ENCODE data around the gene ZNF385B. TPM values are rescaled to one million over a fixed set of nuclear protein-coding genes. Genes with fewer than 3 reads are reported as not detected.

The ZNF385B gene
- total RNA-seq, 2 donors from 2014 or later = 5.3 to 18.1 TPM

DNA sequence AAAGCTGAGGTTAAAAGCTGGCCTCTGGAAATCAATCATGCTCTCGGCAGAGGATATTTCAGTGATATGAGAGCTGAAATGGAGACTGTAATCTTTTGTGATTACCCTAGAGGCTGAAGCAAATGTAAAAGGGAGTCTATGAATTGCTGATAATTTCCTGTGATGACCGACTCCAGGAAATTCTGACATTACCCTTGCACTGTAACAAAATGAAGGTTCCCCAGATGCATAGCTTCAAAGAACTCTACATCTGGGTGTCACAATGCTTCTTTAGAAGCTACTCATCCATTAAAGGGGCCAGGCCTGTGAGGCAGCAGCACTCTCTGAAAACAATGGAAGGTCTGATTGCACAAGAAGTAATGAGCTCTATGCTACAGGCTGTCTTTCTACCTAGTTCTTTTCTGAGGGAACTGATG, 328.5 kb downstream of the ZNF385B start:
- no peak overlapping the region for H3K9ac ChIP-seq (ENCODE audit: extremely low read depth, low read length, poor library complexity, severe bottlenecking)
- no peaks in the 10 kb centered on the region for H3K9me3 ChIP-seq (ENCODE audit: control insufficient read depth, low read length)
- H3K4me3 Mint-ChIP-seq = no peak overlapping the region
- peaks cover 3% of the 10 kb centered on the region for H3K36me3 Mint-ChIP-seq (ENCODE audit: low read depth)
- H3K4me1 Mint-ChIP-seq = peaks cover 15% of the 10 kb centered on the region
- H3K36me3 ChIP-seq (ENCODE audit: control insufficient read depth, insufficient read depth, low read length) = no peaks in the 10 kb centered on the region
- H3K4me1 ChIP-seq (ENCODE audit: control insufficient read depth, insufficient read depth, low read length) = no peaks in the 10 kb centered on the region
- DNase-seq = no peak
- no peak overlapping the region for H3K4me3 ChIP-seq (ENCODE audit: low read length)
- TF ChIP-seq, protein P1, sequence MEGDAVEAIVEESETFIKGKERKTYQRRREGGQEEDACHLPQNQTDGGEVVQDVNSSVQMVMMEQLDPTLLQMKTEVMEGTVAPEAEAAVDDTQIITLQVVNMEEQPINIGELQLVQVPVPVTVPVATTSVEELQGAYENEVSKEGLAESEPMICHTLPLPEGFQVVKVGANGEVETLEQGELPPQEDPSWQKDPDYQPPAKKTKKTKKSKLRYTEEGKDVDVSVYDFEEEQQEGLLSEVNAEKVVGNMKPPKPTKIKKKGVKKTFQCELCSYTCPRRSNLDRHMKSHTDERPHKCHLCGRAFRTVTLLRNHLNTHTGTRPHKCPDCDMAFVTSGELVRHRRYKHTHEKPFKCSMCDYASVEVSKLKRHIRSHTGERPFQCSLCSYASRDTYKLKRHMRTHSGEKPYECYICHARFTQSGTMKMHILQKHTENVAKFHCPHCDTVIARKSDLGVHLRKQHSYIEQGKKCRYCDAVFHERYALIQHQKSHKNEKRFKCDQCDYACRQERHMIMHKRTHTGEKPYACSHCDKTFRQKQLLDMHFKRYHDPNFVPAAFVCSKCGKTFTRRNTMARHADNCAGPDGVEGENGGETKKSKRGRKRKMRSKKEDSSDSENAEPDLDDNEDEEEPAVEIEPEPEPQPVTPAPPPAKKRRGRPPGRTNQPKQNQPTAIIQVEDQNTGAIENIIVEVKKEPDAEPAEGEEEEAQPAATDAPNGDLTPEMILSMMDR (conservative IDR thresholded peaks at IDR 0.05) = no peak
- no peaks in the 10 kb centered on the region for H3K27me3 ChIP-seq (ENCODE audit: control insufficient read depth, insufficient read depth, low read length, poor library complexity, severe bottlenecking)
- peaks cover 6% of the 10 kb centered on the region for H3K9me3 Mint-ChIP-seq
- 83 to 93% methylated on average over 1 to 2 of the region's 2 CpGs for WGBS, 2 experiments (ENCODE audit: insufficient coverage in 1 of 2, insufficient read length in 1 of 2)
- no peak overlapping the region for H3K27ac Mint-ChIP-seq
- H3K27me3 Mint-ChIP-seq (ENCODE audit: insufficient read depth) = no peaks in the 10 kb centered on the region
- H3K27ac ChIP-seq (ENCODE audit: low read depth, low read length) = no peak overlapping the region

DNA sequence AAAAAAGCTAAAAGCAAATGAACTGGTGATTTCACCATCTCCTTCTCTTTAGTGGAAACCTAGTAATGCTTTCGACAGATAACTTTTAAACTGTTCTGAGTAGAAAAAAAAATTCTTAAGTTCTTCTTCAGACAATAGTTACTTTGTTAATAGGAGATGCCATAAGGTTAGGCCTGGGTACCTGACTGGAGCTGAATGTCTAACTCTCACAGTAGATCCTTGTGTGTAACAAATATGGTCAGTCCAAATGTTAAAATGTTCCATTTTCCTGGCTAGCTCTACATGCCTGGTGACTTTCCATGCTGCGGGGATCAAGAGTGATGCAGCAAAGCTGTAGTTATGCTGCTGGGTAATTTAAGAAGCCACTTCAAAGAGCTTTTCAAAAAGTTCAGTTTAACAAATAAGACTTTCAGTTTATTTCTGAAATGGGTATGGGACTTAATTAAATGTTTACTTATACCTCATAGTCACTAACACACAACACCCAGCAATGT, 332.8 kb downstream of the ZNF385B start:
- TF ChIP-seq, protein P1 (conservative IDR thresholded peaks at IDR 0.05) = no peak
- H3K4me1 Mint-ChIP-seq = peaks cover 16% of the 10 kb centered on the region

DNA sequence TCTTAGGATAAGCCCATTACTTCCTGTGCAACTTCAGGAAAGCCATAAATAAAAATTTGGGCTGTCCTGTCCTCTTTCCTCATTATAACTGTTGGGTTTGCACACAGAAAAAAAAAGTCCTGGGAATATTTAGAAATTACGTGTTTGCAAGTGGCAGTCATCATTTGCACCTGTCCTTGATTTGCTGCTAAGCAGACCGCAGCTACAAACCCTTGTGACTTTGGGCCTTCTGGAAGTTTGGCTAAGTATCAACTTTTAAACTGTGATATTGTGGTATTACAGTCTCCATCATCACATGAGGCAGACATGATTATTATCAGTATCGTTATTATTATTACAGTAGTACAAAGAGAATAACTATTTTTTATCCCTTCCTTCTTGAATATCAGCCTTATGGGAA, 336.1 kb downstream of the ZNF385B start:
- Histone ChIP-seq H3K36me3 (ENCODE audit: control insufficient read depth, insufficient read depth, low read length) (no peaks in the 10 kb centered on the region), H3K4me3 (ENCODE audit: low read length) (no peak overlapping the region), H3K27me3 (ENCODE audit: control insufficient read depth, insufficient read depth, low read length, poor library complexity, severe bottlenecking) (no peaks in the 10 kb centered on the region), H3K27ac (ENCODE audit: low read depth, low read length) (no peak overlapping the region), H3K9me3 (ENCODE audit: control insufficient read depth, low read length) (no peaks in the 10 kb centered on the region), H3K4me1 (ENCODE audit: control insufficient read depth, insufficient read depth, low read length) (no peaks in the 10 kb centered on the region), H3K9ac (ENCODE audit: extremely low read depth, low read length, poor library complexity, severe bottlenecking) (no peak overlapping the region)
- WGBS, 2 experiments (ENCODE audit: insufficient coverage in 1 of 2, insufficient read length in 1 of 2) = 97 to 100% methylated on average over 2 of the region's 3 CpGs
- Mint-ChIP-seq H3K4me3 (no peak overlapping the region), H3K4me1 (peaks cover 7% of the 10 kb centered on the region), H3K27me3 (ENCODE audit: insufficient read depth) (no peaks in the 10 kb centered on the region), H3K9me3 (no peaks in the 10 kb centered on the region), H3K36me3 (ENCODE audit: low read depth) (no peaks in the 10 kb centered on the region), H3K27ac (no peak overlapping the region)
- TF ChIP-seq, protein P1 (conservative IDR thresholded peaks at IDR 0.05) = no peak
- DNase-seq = no peak

More for the DNA sequence above, 332.8 kb downstream of the ZNF385B start:
- H3K4me3 Mint-ChIP-seq = no peak overlapping the region
- H3K4me1 ChIP-seq (ENCODE audit: control insufficient read depth, insufficient read depth, low read length) = no peaks in the 10 kb centered on the region
- no peak for DNase-seq
- no peaks in the 10 kb centered on the region for H3K9me3 Mint-ChIP-seq
- H3K36me3 Mint-ChIP-seq (ENCODE audit: low read depth) = no peaks in the 10 kb centered on the region
- H3K27ac ChIP-seq (ENCODE audit: low read depth, low read length) = no peak overlapping the region
- H3K9me3 ChIP-seq (ENCODE audit: control insufficient read depth, low read length) = no peaks in the 10 kb centered on the region
- H3K36me3 ChIP-seq (ENCODE audit: control insufficient read depth, insufficient read depth, low read length) = no peaks in the 10 kb centered on the region
- WGBS, 2 experiments (ENCODE audit: insufficient coverage in 1 of 2, insufficient read length in 1 of 2) = 89 to 100% methylated on average over 1 to 2 of the region's 2 CpGs
- no peak overlapping the region for H3K9ac ChIP-seq (ENCODE audit: extremely low read depth, low read length, poor library complexity, severe bottlenecking)
- no peak overlapping the region for H3K4me3 ChIP-seq (ENCODE audit: low read length)
- no peaks in the 10 kb centered on the region for H3K27me3 Mint-ChIP-seq (ENCODE audit: insufficient read depth)
- H3K27me3 ChIP-seq (ENCODE audit: control insufficient read depth, insufficient read depth, low read length, poor library complexity, severe bottlenecking) = no peaks in the 10 kb centered on the region
- H3K27ac Mint-ChIP-seq = no peak overlapping the region

Data from endodermal cell (in vitro differentiated cells).